SK-N-SH (cell line): Measurements from ENCODE around the gene TTC22. TPM values are rescaled to one million over a fixed set of nuclear protein-coding genes. Genes with fewer than 3 reads are reported as not detected.

Experiments used
- CTCF ChIA-PET: fragments of 300-600, 350-600 bp; formaldehyde crosslinking; extraction: SDS; loops from one replicate; lab custom pipeline; 2021; lab: Yijun Ruan, JAX
- POLR2A ChIA-PET: fragments of 350-600 bp; sonication (Branson Sonifier 250); formaldehyde crosslinking; extraction: SDS; loops from one replicate; lab custom pipeline; 2020; ENCODE audit warnings: antibody characterized with exemption, inconsistent platforms; lab: Yijun Ruan, JAX
- DNase-seq: peaks from one replicate; pipeline ENCODE4 v3.0.0; 2012
- H2AFZ ChIP-seq: fragments of 200-600 bp; sonication (generic); 2 replicates; pipeline ENCODE4 v1.8.1; 2016; ENCODE audit warnings: antibody characterized with exemption, mild to moderate bottlenecking, low read depth
- H3F3A ChIP-seq: fragments of 200-600 bp; sonication (generic); replicated peaks from 2 replicates; pipeline ENCODE3; 2016; ENCODE audit warnings: antibody characterized with exemption, mild to moderate bottlenecking; ENCODE audit not compliant: insufficient read depth
- H3K27ac ChIP-seq, 2 experiments: fragments of 200-500 bp in 1 of 2; fragments of 200-600 bp in 1 of 2; sonication (Bioruptor generic) in 1 of 2; sonication (generic), shearing (Covaris generic) in 1 of 2; 2 replicates each; pipeline versions ENCODE4 v1.5.1 to v1.6.1; 2014 to 2016; ENCODE audit warnings: low read depth in 2 of 2, inconsistent platforms in 1 of 2, low read length in 1 of 2, mild to moderate bottlenecking in 1 of 2, mixed read lengths in 1 of 2
- H3K27me3 ChIP-seq: fragments of 200-600 bp; sonication (generic), shearing (Covaris generic); 2 replicates; pipeline ENCODE4 v1.6.1; 2016; ENCODE audit warnings: mixed run types; ENCODE audit not compliant: insufficient read depth
- H3K36me3 ChIP-seq, 2 experiments: fragments of 200-500 bp in 1 of 2; fragments of 200-600 bp in 1 of 2; sonication (Bioruptor generic) in 1 of 2; sonication (generic) in 1 of 2; replicated peaks in 1 of 2; 2 replicates each; pipeline versions ENCODE3 to v1.5.1; 2014 to 2016; ENCODE audit warnings: low read length in 1 of 2, mild to moderate bottlenecking in 1 of 2; ENCODE audit not compliant: insufficient read depth in 2 of 2, control insufficient read depth in 1 of 2
- H3K4me1 ChIP-seq, 2 experiments: fragments of 200-500 bp in 1 of 2; fragments of 200-600 bp in 1 of 2; sonication (Bioruptor generic) in 1 of 2; sonication (generic), shearing (Covaris generic) in 1 of 2; 2 replicates each; pipeline versions ENCODE4 v1.5.1 to v1.6.1; 2014 to 2016; ENCODE audit warnings: low read depth in 1 of 2, low read length in 1 of 2, mixed run types in 1 of 2; ENCODE audit not compliant: insufficient read depth in 2 of 2, control insufficient read depth in 1 of 2
- H3K4me2 ChIP-seq: fragments of 200-600 bp; sonication (generic), shearing (Covaris generic); 2 replicates; pipeline ENCODE4 v1.6.1; 2017; ENCODE audit warnings: mixed run types
- H3K4me3 ChIP-seq, 2 experiments: fragments of 200-500 bp in 1 of 2; fragments of 200-600 bp in 1 of 2; sonication (Bioruptor generic) in 1 of 2; sonication (generic), shearing (Covaris generic) in 1 of 2; 2 replicates each; pipeline versions ENCODE4 v1.5.1 to v1.8.1; 2014 to 2016; ENCODE audit warnings: low read depth in 2 of 2, inconsistent platforms in 1 of 2, low read length in 1 of 2, mild to moderate bottlenecking in 1 of 2, mixed read lengths in 1 of 2, moderate library complexity in 1 of 2
- H3K79me2 ChIP-seq: fragments of 200-600 bp; sonication (generic); 2 replicates; pipeline ENCODE4 v1.8.1; 2017; ENCODE audit warnings: mild to moderate bottlenecking; ENCODE audit not compliant: insufficient read depth
- H3K9ac ChIP-seq: fragments of 200-600 bp; sonication (generic); 2 replicates; pipeline ENCODE4 v1.6.1; 2017; ENCODE audit warnings: mixed run types
- H3K9me2 ChIP-seq: fragments of 200-600 bp; sonication (generic); 2 replicates; pipeline ENCODE4 v1.6.1; 2017; ENCODE audit warnings: mixed run types
- H3K9me3 ChIP-seq: fragments of 200-600 bp; sonication (generic); 2 replicates; pipeline ENCODE4 v1.6.1; 2017; ENCODE audit warnings: mixed run types, mild to moderate bottlenecking, moderate library complexity
- H4K20me1 ChIP-seq: fragments of 200-600 bp; sonication (generic); 2 replicates; pipeline ENCODE4 v1.6.1; 2017; ENCODE audit warnings: mild to moderate bottlenecking, mixed run types; ENCODE audit not compliant: insufficient read depth
- CTCF ChIP-seq: fragments of 200-600 bp; sonication (generic); IDR thresholded peaks from 2 replicates; pipeline ENCODE4 v1.6.1; 2017; ENCODE audit warnings: antibody characterized with exemption, mild to moderate bottlenecking, moderate library complexity
- EP300 ChIP-seq, 2 experiments: IDR thresholded peaks; 2 replicates each; pipeline versions ENCODE4 v1.4.0 to v1.6.1; 2012; ENCODE audit warnings: borderline replicate concordance in 1 of 2, low read depth in 1 of 2, low read length in 1 of 2
- GATA2 ChIP-seq: sonication (generic); formaldehyde crosslinking; IDR thresholded peaks from 2 replicates; pipeline ENCODE4 v1.5.0; 2020; ENCODE audit warnings: mild to moderate bottlenecking, missing genetic modification reagents
- IRF3 ChIP-seq: fragments of 150-350 bp; IDR thresholded peaks from 2 replicates; pipeline ENCODE4 v1.6.1; 2016; ENCODE audit warnings: mild to moderate bottlenecking, low read depth, low read length
- NFIC ChIP-seq: IDR thresholded peaks from 2 replicates; pipeline ENCODE4 v1.4.0; 2012; ENCODE audit warnings: borderline replicate concordance
- NRF1 ChIP-seq: IDR thresholded peaks from 2 replicates; pipeline ENCODE4 v1.6.1; 2012; ENCODE audit warnings: low read depth, mild to moderate bottlenecking, low read length
- RAD21 ChIP-seq: IDR thresholded peaks from 2 replicates; pipeline ENCODE4 v1.6.1; 2012; ENCODE audit warnings: mild to moderate bottlenecking, low read length
- REST ChIP-seq: IDR thresholded peaks from 2 replicates; pipeline ENCODE4 v1.6.1; 2012; ENCODE audit warnings: mild to moderate bottlenecking, low read depth, low read length, moderate library complexity
- RFX5 ChIP-seq: IDR thresholded peaks from 2 replicates; pipeline ENCODE4 v1.6.1; 2012; ENCODE audit warnings: mild to moderate bottlenecking, improper control_type of control experiment, low read length
- SIN3A ChIP-seq: IDR thresholded peaks from 2 replicates; pipeline ENCODE4 v1.6.1; 2012; ENCODE audit warnings: low read depth, mild to moderate bottlenecking, low read length, moderate library complexity, borderline replicate concordance
- USF1 ChIP-seq: IDR thresholded peaks from 2 replicates; pipeline ENCODE4 v1.4.0; 2012; ENCODE audit warnings: low read depth, borderline replicate concordance
- USF2 ChIP-seq: fragments of 150-350 bp; IDR thresholded peaks from 2 replicates; pipeline ENCODE4 v1.6.1; 2017; ENCODE audit warnings: antibody characterized with exemption, low read length, low read depth, borderline replicate concordance
- YY1 ChIP-seq: IDR thresholded peaks from 2 replicates; pipeline ENCODE4 v1.4.0; 2012; ENCODE audit warnings: low read depth, mild to moderate bottlenecking
- ZBTB33 ChIP-seq: IDR thresholded peaks from 2 replicates; pipeline ENCODE4 v1.4.0; 2012; ENCODE audit warnings: low read depth, borderline replicate concordance
- WGBS: methylation state at CpG from one replicate; pipeline ENCODE4 v1.1.6; 2017; ENCODE audit warnings: low lambda C conversion rate; 5-methylcytosine and 5-hydroxymethylcytosine counted together
- polyA plus RNA-seq, 3 experiments: library from polyadenylated mRNA; depleted of rRNA; stranded (reverse); fragments of >200 nt; gene quantifications; 2 replicates each; pipeline ENCODE4 v1.2.3, GENCODE V29; 2012

TTC22 gene
- polyA plus RNA-seq, 1 of the 3 experiments (the other 2 are of a cell fraction): not detected

GRCh38 chr1:54742282-54742681 is 58.8 kb downstream of the TTC22 start:
- H2AFZ ChIP-seq: no peak overlapping the region
- no peaks in the 10 kb centered on the region for H3K9me2 ChIP-seq
- no peaks in the 10 kb centered on the region for H3K79me2 ChIP-seq
- H3K4me2 ChIP-seq: no peak overlapping the region
- no peaks in the 10 kb centered on the region for H3F3A ChIP-seq
- H3K27me3 ChIP-seq: no peaks in the 10 kb centered on the region
- 85% methylated on average over 4 of the region's 4 CpGs for WGBS
- no peak for DNase-seq
- no peak for TF ChIP-seq NFIC
- TF ChIP-seq GATA2 (CRISPR knock-in tag): no peak
- TF ChIP-seq ZBTB33: no peak
- no peak for TF ChIP-seq RFX5
- TF ChIP-seq YY1: no peak
- no peak for TF ChIP-seq RAD21
- no peak for TF ChIP-seq SIN3A
- TF ChIP-seq REST: no peak
- no peak for TF ChIP-seq USF1
- no peak for TF ChIP-seq EP300 (IDR thresholded peaks at IDR 0.05; ENCODE audit: borderline replicate concordance in 1 of 2, low read depth in 1 of 2, low read length in 1 of 2)
- H3K27ac ChIP-seq: no peak overlapping the region
- ChIA-PET POLR2A (no interaction called here), CTCF (no interaction called here)
- H3K36me3 ChIP-seq: peaks cover 12 to 39% of the 10 kb centered on the region in 2 experiments
- no peaks in the 10 kb centered on the region for H4K20me1 ChIP-seq
- no peak overlapping the region for H3K9ac ChIP-seq
- no peaks in the 10 kb centered on the region for H3K9me3 ChIP-seq
- H3K4me3 ChIP-seq: no peak overlapping the region
- no peaks in the 10 kb centered on the region; a peak in 1 of 4 replicates for H3K4me1 ChIP-seq

GRCh38 chr1:54741531-54741930 is 59.6 kb downstream of the TTC22 start:
- no peaks in the 10 kb centered on the region for H3F3A ChIP-seq
- H3K27me3 ChIP-seq: no peaks in the 10 kb centered on the region
- H3K4me1 ChIP-seq: no peaks in the 10 kb centered on the region
- H3K9me2 ChIP-seq: no peaks in the 10 kb centered on the region
- no peaks in the 10 kb centered on the region for H4K20me1 ChIP-seq
- WGBS: 78% methylated on average over 4 of the region's 4 CpGs
- no peak overlapping the region for H2AFZ ChIP-seq
- POLR2A ChIA-PET: no interaction called here
- H3K36me3 ChIP-seq: peaks cover 16 to 47% of the 10 kb centered on the region in 2 experiments
- DNase-seq: no peak
- no peaks in the 10 kb centered on the region for H3K9me3 ChIP-seq
- H3K9ac ChIP-seq: no peak overlapping the region
- no peak overlapping the region for H3K27ac ChIP-seq
- CTCF ChIA-PET: no interaction called here
- no peak overlapping the region for H3K4me3 ChIP-seq
- H3K4me2 ChIP-seq: no peak overlapping the region
- H3K79me2 ChIP-seq: no peaks in the 10 kb centered on the region
- TF ChIP-seq YY1 (no peak), GATA2 (CRISPR knock-in tag) (no peak), RFX5 (no peak), EP300 (IDR thresholded peaks at IDR 0.05; ENCODE audit: borderline replicate concordance in 1 of 2, low read depth in 1 of 2, low read length in 1 of 2) (no peak), CTCF (no peak), NRF1 (no peak), IRF3 (no peak), USF2 (no peak), USF1 (no peak)
